Vagina (tissue), 2 donors: ENCODE data around the gene RET. TPM values are rescaled to one million over a fixed set of nuclear protein-coding genes. Genes with fewer than 3 reads are reported as not detected.

Experiments used
- DNase-seq, 2 donors: peaks; one replicate each; pipeline ENCODE4 v3.0.0-alpha.2; 2017; ENCODE audit errors: extremely low spot score in 2 of 2
- H3K27ac ChIP-seq: fragments of 200-600 bp; sonication (generic); one replicate; pipeline ENCODE4 v1.5.1; 2019
- H3K27me3 ChIP-seq: fragments of 200-600 bp; sonication (generic); one replicate; pipeline ENCODE4 v1.5.1; 2019
- H3K36me3 ChIP-seq, 2 donors: fragments of 200-600 bp; sonication (generic); one replicate each; pipeline ENCODE4 v1.5.1; 2017 to 2019
- H3K4me1 ChIP-seq: fragments of 200-600 bp; sonication (generic); one replicate; pipeline ENCODE4 v1.5.1; 2019
- H3K4me3 ChIP-seq, 2 donors: fragments of 200-600 bp; sonication (generic); 1 replicate in 1 of 2; 2 replicates in 1 of 2; pipeline ENCODE4 v1.5.1; 2016 to 2019
- H3K9me3 ChIP-seq: fragments of 200-600 bp; sonication (generic); one replicate; pipeline ENCODE4 v1.5.1; 2019
- POLR2A ChIP-seq, 2 donors: fragments of 450-650 bp; IDR thresholded peaks; one replicate each; pipeline ENCODE4 v1.6.1; 2017; ENCODE audit warnings: antibody characterized with exemption in 2 of 2, mild to moderate bottlenecking in 2 of 2, moderate library complexity in 2 of 2
- POLR2AphosphoS5 ChIP-seq, 2 donors: sonication (generic); formaldehyde crosslinking; IDR thresholded peaks; one replicate each; pipeline ENCODE4 v1.9.0; 2017; ENCODE audit warnings: antibody characterized with exemption in 2 of 2, mild to moderate bottlenecking in 2 of 2, low read depth in 1 of 2; ENCODE audit not compliant: insufficient read depth in 1 of 2
- intact Hi-C: fragments of 100-400 bp; cut with DNase I; formaldehyde crosslinking; loops from one replicate; pipeline ENCODE4 v1.15.1; 2023
- total RNA-seq: library from RNA; depleted of rRNA; stranded (reverse); fragments of >200 nt; gene quantifications from one replicate; pipeline ENCODE4 v1.2.3, GENCODE V29; 2016
- TF ChIP-seq, protein P1 (sequence below), 3 experiments: fragments of 450-650 bp in 2 of 3; fragments of 200-600 bp in 1 of 3; sonication (generic) in 1 of 3; IDR thresholded peaks; one replicate each; pipeline ENCODE4 v1.5.1; 2017 to 2019; ENCODE audit warnings: antibody characterized with exemption in 3 of 3, mild to moderate bottlenecking in 2 of 3, moderate library complexity in 2 of 3

RET gene
- total RNA-seq, 1 donor from 2014 or later: 7.9 TPM

GRCh38 chr10:43061760-43062159 lies 15.1 kb upstream of the RET start:
- Histone ChIP-seq H3K36me3 (no peaks in the 10 kb centered on the region), H3K27me3 (no peaks in the 10 kb centered on the region), H3K9me3 (no peaks in the 10 kb centered on the region), H3K4me1 (no peaks in the 10 kb centered on the region), H3K4me3 (no peak overlapping the region), H3K27ac (no peak overlapping the region)
- no peak for DNase-seq
- intact Hi-C loops: no loop called here
- TF ChIP-seq, protein P1, sequence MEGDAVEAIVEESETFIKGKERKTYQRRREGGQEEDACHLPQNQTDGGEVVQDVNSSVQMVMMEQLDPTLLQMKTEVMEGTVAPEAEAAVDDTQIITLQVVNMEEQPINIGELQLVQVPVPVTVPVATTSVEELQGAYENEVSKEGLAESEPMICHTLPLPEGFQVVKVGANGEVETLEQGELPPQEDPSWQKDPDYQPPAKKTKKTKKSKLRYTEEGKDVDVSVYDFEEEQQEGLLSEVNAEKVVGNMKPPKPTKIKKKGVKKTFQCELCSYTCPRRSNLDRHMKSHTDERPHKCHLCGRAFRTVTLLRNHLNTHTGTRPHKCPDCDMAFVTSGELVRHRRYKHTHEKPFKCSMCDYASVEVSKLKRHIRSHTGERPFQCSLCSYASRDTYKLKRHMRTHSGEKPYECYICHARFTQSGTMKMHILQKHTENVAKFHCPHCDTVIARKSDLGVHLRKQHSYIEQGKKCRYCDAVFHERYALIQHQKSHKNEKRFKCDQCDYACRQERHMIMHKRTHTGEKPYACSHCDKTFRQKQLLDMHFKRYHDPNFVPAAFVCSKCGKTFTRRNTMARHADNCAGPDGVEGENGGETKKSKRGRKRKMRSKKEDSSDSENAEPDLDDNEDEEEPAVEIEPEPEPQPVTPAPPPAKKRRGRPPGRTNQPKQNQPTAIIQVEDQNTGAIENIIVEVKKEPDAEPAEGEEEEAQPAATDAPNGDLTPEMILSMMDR (IDR thresholded peaks at IDR 0.05): no peak
- TF ChIP-seq POLR2A (IDR thresholded peaks at IDR 0.05) (no peak), POLR2AphosphoS5 (IDR thresholded peaks at IDR 0.05; ENCODE audit: insufficient read depth in 1 of 2, low read depth in 1 of 2) (no peak)

GRCh38 chr10:43062402-43063160 lies 14.3 kb upstream of the RET start:
- H3K27me3 ChIP-seq: no peaks in the 10 kb centered on the region
- H3K36me3 ChIP-seq: no peaks in the 10 kb centered on the region
- intact Hi-C loops: no loop called here
- TF ChIP-seq, protein P1 (IDR thresholded peaks at IDR 0.05): no peak
- TF ChIP-seq POLR2AphosphoS5 (IDR thresholded peaks at IDR 0.05; ENCODE audit: insufficient read depth in 1 of 2, low read depth in 1 of 2): no peak
- no peak for TF ChIP-seq POLR2A (IDR thresholded peaks at IDR 0.05)
- no peaks in the 10 kb centered on the region for H3K9me3 ChIP-seq
- no peak overlapping the region for H3K27ac ChIP-seq
- no peak overlapping the region for H3K4me3 ChIP-seq
- no peaks in the 10 kb centered on the region for H3K4me1 ChIP-seq
- no peak for DNase-seq

- no peaks in the 10 kb centered on the region for H3K9me3 ChIP-seq
- no peaks in the 10 kb centered on the region for H3K27me3 ChIP-seq
- no peaks in the 10 kb centered on the region for H3K36me3 ChIP-seq
- no peak overlapping the region for H3K27ac ChIP-seq
- TF ChIP-seq POLR2A (IDR thresholded peaks at IDR 0.05) (no peak), POLR2AphosphoS5 (IDR thresholded peaks at IDR 0.05; ENCODE audit: insufficient read depth in 1 of 2, low read depth in 1 of 2) (no peak)
- TF ChIP-seq, protein P1 (IDR thresholded peaks at IDR 0.05): no peak
- intact Hi-C loops: no loop called here
- H3K4me1 ChIP-seq: no peaks in the 10 kb centered on the region
- no peak for DNase-seq
- no peak overlapping the region for H3K4me3 ChIP-seq
Observed at GRCh38 chr10:43064331-43065075, 12.4 kb upstream of the RET start.

- Histone ChIP-seq H3K4me1 (no peaks in the 10 kb centered on the region), H3K27me3 (no peaks in the 10 kb centered on the region), H3K4me3 (no peak overlapping the region), H3K9me3 (no peaks in the 10 kb centered on the region), H3K36me3 (no peaks in the 10 kb centered on the region), H3K27ac (no peak overlapping the region)
- DNase-seq: no peak
- intact Hi-C loops: no loop called here
- TF ChIP-seq POLR2AphosphoS5 (IDR thresholded peaks at IDR 0.05; ENCODE audit: insufficient read depth in 1 of 2, low read depth in 1 of 2) (no peak), POLR2A (IDR thresholded peaks at IDR 0.05) (no peak)
- TF ChIP-seq, protein P1 (IDR thresholded peaks at IDR 0.05): no peak
Observed at GRCh38 chr10:43065234-43065633, 11.6 kb upstream of the RET start.

DNA sequence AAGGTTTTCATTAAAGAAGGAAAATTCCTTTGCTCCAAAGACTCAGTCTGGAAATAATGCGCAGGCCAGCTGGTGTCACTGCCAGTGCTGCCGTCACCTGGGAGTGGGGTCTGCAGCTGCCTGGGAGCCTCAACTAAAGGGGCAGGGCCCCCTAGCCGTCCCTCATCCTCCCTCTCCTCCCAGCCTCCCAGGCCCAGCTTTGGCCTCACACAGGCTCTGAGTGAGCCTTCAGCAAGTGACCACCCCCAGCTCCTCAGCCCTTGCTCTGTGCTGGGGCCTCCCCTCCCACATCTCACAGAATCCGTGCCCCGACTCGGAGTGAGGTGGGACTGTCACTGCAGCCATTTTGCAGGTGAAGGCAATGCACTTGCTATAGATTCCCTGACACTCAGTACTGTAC lies 11.1 kb upstream of the RET start:
- H3K4me1 ChIP-seq: no peaks in the 10 kb centered on the region
- intact Hi-C loops: no loop called here
- H3K4me3 ChIP-seq: no peak overlapping the region
- no peaks in the 10 kb centered on the region for H3K36me3 ChIP-seq
- no peaks in the 10 kb centered on the region for H3K9me3 ChIP-seq
- H3K27me3 ChIP-seq: no peaks in the 10 kb centered on the region
- no peak overlapping the region for H3K27ac ChIP-seq
- no peak for DNase-seq
- TF ChIP-seq POLR2AphosphoS5 (IDR thresholded peaks at IDR 0.05; ENCODE audit: insufficient read depth in 1 of 2, low read depth in 1 of 2): no peak
- no peak for TF ChIP-seq POLR2A (IDR thresholded peaks at IDR 0.05)
- TF ChIP-seq, protein P1 (IDR thresholded peaks at IDR 0.05): no peak
